Mesenteric fat pad (tissue), 1 donor: Measurements from ENCODE around the gene ELAPOR1. TPM values are rescaled to one million over a fixed set of nuclear protein-coding genes. Genes with fewer than 3 reads are reported as not detected.
A peak's percentile ranks its signal among the peaks of the same experiment; 100 is the strongest.

Source experiments
- DNase-seq: peaks from one replicate; pipeline ENCODE4 v3.0.0-alpha.2; 2020; ENCODE audit warnings: low spot score
- total RNA-seq: library from RNA; stranded (reverse); fragmentation: NEBNext Ultra II Directional; extraction: Animal tissue kit (Norgen Biotek cat#: 25700); gene quantifications from one replicate; pipeline ENCODE4 v1.2.1, GENCODE V29; 2021
- donor health status: DM: yes; HTN: yes; CAD: no.

Gene ELAPOR1
- total RNA-seq, 1 donor from 2014 or later = 0.26 TPM

DNA sequence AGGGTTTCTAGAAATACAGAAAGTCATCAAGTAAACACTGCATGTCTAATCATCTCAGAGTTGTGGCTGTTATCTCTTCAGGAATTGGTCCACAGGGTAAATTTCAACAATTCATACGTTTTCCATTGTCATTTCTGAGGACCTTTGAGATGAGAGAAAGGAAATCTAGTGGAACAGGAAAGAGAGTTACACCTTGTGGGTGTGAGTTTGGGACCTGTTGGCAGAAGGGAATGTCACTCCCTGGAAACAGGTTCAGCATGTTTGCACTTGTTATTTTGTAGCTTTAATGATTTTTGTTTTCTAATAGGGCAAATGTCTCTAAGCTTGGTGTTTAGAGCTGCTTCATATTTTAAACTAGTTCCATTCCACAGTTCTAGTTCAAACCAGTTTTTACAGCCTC is 17.8 kb upstream of the ELAPOR1 start:
- no peak for DNase-seq

DNA sequence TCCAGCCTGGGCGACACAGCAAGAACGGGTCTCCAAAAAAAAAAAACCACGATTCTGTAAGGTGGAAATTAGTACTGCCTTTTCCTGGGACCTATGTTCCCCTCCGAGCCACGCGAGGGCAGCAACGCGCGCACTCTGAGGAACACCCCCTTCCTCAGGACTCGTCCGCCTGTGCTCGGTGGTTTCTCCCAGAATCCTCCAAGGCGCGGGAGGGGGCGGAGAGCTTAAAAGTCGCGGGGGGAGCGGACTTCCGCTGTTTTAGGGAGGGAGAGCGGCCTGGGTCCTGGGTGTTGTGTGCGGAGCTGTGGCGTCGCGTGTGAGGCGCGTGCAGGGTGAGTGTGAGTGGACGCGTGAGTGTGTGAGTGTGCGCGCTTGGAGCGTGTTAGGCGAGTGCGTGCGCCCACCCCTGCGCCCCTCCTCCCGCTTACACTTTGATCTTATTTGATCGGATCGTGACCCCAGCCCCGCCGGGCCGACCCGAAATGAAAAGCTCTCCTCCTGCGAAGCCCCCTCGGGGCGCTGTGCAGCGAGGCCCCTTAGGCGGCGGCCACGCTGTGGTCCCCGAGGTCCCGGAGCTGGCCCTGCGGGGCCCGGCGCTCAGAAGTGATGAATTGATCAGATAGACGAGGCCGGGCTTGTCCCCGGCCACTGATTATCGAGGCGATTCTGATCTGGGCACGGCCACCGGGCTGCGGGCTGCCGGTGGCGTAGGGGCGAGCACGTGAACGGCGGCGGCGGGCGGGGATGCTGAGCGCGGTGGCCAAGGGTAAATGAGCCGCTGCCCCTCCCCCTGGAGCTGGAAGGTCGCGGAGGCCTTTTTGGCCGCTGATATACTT is 13.8 kb upstream of the ELAPOR1 start:
- DNase-seq = peak; percentile 98

DNA sequence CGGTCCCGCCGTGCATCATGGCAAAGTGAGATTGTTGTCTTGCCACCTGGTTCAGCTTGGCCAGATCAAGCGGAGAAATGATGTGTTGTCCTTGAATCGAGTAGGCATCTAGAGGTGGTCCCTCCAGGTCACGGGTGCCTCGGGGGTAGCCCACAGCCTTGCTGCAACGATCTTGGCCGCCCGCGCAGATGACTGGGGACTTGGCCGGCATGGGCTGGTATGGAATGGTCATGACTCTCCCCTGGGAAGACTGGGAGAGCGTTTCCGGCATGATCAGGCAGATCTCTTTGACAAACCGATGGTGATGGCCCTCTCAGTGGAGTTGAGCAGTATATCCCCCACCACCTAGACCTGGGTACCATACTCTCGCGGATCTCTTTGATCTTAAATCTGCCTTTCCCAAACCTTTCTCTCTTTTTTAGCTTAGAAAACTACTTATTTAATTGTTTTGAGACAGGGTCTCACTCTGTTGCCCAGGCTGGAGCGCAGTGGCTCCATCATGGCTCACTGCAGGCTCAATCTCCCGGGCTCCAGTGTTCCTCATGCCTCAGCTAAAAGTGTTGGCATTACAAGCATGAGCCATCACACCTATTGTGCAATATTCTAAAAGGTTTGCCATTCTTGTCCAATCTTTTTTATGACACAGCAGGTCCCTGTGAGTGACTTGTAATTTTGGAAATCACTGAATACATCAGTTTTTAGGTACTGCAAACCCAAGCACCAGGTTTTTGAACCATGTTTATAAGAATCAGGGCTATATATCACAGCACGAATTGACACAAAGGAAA is 9.4 kb upstream of the ELAPOR1 start:
- no peak for DNase-seq

DNA sequence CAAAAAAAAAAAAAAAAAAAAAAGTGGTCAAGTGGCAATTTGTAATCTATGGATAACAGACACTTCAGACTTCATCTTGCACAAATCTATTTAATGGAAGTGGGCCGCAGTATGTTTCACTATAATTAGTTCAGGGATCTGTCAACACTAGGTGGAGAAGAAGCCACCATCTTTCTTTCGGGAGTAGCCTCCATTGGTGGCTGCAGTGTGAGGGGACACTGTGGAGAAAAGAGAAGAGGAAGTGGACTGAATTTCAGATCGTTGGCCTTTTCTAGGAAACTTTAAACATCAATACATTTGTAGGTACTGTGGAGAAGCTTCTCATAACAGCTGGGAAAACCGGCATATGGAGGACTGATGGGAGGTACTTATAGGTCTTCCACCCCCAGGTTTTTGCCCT is 8.0 kb upstream of the ELAPOR1 start:
- DNase-seq = no peak

DNA sequence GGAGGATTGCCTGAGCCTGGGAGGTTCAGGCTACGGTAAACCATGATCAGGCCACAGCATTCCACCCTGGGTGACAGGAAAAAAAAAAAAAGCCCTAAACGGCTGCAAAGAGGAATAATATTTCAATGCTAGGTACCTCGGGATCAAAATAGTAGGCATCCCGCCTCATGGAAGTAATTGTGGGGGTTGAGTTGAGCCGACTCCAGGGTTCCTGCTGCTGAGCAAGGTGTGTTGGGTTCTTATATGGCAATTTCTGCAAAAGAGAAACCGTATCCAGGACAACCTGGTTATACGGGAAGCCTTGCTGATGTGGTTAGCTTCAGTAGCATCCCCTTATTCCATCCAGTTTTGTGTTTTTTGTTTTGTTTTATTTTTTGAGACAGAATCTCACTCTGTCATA is 6.1 kb upstream of the ELAPOR1 start:
- DNase-seq = no peak

DNA sequence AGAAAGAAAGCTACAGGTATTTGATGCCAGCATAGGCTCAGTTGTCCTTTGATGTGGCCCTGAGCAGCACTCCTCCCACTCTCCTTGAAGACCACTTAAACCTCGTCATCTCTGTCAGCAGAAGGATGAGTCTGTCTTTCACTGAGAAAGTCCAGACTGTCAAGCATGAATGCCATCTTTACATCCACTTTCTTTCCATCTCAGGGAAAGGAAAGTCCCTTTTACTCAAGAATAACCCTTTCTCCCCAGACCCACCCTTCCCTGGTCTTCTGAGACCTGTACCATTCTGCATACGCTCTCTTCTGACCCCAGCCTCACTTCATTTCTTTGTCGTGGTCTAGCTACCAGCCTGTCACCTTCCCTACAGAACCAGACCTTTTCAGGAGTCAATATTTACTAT is 4.0 kb upstream of the ELAPOR1 start:
- no peak for DNase-seq

DNA sequence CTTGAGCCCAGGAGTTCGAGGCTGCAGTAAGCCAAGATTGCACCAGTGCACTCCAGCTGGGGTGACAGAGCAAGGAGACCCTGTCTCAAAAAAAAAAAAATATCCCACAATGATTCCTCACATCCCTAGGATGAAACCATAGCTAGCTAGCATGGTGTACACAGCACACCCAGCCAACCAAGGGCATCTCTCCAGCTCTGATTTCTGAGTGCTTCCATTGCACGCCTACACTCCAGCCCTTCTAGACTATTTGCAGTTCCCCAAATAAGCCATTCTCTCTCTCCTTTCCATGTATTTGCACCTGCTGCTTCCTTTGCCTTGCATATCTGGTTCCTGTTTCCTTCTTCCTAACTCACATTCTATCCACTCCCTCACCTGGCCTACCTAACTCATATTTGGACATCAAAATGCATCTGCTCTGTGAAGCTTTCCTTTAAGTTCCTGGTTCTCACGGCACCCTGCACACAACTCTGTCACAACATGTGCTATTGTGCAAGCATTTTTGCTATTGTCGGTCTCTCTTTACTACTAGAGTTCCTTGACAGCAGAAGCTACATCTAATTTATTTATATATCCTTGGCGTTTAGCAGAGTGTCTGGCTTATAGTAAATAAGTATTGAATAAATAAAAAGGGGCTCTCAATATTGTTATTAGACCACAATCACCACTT is 2.4 kb upstream of the ELAPOR1 start:
- DNase-seq = no peak

DNA sequence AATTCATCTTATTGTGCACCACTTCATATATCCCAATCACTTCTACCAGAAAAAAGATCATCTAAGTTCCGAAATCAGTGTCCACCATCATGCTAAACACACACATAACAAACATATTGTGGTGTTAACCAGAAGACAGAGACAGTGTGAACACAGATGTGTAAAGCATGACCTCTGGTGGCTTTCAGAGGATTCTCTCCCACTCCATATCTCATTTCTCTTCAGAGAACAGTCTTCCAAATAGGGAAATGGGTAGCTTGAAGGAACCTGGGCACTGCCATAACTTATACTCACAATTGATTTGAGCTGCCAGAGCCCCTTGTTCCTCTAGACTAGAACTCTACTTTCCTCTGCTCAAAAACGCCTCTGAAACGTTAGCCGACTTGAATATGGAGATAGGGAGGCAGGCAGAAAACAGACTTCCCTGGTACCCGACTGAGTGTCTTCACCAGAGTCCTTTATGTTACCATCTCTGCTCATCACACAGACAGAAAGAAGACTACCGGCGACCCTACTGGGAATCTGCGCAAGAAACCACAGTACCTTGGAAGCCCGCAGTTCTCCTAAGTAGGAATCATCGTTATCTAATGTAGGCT is 1.8 kb upstream of the ELAPOR1 start:
- no peak for DNase-seq

DNA sequence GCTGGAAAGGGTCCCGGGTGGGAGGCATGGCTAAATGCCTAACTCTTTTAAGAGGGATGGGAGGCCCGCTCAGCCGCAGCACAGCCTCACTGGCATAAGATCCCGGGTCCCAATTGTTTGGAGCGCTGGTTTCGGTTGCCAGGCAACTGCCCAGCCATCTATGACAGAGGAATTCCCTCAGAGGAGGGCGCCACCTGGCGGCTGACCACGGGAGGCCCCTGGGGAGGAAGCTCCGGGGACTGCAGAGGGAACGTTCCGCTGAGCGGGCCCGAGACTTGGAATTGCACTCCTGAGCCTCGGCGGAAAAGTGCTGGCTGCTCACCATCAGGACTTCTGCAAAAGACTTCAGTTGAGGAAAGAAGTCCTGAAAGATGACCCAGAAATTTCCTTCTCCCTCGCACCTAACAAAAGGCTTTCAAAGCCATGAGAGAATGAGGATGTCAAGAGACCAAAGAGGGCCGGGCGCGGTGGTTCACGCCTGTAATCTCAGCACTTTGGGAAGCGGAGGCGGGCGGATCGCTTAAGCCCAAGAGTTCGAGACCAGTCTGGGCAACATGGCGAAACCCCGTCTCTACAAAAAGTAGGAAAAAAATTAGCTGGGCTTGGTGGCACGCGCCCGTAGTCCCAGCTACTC is 1.1 kb upstream of the ELAPOR1 start:
- peak; percentile 99 for DNase-seq

DNA sequence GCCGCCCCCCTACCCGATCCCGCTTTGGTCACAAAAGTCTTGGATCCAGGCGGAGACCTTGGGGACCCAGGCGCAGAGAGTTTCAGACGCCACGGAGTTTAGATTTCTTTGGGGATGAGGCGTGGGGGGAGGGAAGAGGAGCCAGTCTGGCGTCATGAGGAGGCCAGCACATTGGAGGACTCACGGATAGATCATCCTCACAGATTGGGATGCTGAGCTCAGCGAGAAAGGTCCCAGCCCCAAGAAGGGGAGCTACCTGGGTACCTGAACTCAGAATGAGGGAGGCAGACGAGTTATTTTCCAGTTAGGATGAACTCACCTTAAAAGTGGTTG is 393 bp downstream of the ELAPOR1 start:
- DNase-seq = no peak

DNA sequence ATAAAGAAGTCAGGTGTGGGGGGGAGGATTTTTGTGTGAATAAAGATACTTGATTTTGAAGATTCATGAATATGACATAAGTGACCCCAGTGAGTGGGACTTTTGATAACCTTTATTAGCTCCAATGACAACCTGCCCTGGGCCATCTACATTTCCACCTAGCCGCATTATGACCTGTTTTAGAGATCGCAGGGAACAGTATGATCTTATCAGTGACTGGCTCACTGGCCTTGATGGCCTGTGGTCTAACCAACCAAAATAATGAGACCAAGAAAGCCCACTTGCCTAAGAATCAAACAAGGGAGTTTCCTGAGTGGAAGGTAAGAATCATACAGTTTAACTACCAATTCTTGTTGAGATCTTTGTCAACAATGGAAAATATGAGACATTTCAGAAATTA is 1.8 kb downstream of the ELAPOR1 start:
- DNase-seq = no peak

DNA sequence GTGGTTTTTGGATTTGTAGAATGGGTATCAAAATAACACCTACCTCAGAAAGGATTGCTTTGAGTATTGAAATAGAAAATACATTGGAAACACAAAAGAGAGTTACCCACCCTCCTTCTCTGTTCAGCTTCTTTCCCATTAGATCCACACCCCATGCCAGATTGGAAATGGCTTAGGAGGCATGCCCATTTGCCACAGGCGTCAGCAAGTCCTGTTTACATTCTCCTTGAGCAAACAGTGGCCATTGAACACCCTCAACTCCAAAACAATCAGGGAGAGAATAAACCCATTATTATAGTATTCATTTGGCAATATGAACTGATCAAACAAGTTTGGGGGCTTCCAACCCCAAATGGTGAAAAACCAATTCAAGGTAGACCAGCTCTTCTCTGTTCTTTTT is 2.4 kb downstream of the ELAPOR1 start:
- DNase-seq = no peak

DNA sequence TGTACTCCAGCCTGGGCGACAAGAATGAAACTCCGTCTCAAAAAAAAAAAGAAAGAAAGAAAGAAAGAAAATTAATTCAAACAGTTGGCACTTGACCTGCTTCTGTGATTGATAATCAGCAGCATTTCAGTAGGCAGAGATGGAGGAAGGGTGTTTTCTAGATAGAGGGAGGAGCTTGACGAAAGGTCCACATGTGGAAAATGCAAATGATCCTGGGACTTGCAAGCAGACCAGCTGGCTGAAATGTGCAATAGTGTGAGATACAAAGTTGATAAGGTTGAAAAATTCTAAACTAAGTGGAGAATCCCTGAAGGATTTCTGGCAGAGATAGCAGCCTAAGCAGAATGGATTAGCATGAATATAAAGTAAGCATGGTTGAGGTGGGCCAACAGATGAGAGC is 4.2 kb downstream of the ELAPOR1 start:
- no peak for DNase-seq

DNA sequence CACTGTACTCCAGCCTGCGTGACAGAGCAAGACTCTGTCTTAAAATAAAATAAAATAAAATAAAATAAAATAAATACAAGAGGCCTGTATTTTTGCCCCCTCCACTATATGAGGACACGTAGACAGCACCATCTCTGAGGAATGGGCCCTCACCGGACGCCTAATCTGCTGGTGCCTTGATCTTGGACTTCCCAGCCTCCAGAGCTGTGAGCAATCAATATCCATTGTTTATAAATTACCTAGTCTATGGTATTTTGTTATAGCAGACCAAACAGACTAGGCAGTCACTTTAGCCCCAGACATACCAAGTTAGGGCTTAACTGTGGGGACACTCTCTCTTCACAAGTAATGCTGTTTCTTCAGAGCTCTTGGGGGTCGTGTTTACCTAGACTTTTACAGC is 6.4 kb downstream of the ELAPOR1 start:
- DNase-seq = no peak

DNA sequence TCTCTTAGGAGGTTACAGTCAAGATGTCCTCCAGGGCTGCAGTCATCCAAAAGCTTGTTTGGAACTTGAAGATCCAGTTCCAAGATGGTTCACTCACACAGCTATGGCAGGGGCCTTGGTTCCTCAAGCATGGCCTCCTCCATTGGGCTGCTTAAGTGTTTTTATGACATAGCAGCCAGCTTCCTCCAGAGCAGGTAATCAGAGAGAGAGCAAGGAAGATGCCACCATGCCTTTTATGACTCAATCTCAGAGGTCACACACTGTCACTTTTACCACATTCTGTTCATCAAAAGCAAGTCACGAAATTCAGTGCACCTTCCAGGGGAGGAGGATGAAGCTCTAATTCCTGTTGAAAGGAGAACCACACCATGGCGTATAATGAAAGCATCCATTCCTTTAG is 17.1 kb downstream of the ELAPOR1 start:
- no peak for DNase-seq

DNA sequence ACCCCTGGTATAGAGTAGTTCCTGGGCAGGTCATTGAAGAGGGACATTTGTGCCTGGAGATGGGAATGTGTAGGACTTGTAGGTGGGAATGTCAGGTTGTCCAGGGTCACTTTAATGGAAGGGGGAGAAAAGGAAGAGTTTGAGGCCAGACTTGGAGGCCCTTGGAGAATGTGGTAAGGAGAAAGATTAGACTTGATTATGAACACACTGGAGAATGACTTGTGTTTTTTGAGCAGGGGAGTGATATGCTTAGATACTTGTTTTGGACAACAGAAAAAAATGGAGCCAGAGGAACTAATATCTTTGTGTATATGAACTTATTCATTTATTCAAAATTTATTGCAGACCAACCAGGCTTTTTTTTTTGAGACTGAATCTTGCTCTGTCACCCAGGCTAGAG is 17.9 kb downstream of the ELAPOR1 start:
- no peak for DNase-seq

DNA sequence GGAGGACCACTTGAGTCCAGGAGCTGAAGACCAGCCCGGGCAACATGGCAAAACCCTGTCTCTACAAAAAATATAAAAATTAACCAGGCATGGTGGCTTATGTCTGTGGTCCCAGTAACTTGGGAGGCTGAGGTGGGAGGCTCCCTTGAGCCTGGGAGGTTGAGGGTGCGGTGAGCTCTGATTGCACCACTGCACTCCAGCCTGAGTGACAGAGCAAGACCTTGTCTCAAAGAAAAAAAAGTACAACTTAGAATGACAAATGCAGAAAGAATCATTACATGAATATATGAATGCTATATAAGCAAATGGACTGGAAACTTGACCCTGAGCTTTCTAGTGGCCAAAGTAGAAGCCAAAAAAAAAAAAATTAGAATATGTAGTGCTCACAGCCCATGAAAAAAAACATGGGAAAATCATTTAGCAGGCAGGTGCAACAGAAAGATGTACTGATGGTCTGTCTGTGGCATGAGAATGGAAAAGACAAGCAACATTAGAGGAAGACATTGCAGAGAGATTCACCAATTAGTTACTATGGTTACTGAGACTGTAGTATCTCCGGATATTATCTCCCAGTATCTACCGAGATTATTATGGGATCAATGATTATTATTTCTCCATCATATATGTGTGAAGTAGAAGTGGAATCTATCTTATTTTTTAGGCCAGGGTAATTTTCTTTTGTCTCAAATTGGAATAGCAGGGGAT is 19.2 kb downstream of the ELAPOR1 start:
- DNase-seq = no peak

DNA sequence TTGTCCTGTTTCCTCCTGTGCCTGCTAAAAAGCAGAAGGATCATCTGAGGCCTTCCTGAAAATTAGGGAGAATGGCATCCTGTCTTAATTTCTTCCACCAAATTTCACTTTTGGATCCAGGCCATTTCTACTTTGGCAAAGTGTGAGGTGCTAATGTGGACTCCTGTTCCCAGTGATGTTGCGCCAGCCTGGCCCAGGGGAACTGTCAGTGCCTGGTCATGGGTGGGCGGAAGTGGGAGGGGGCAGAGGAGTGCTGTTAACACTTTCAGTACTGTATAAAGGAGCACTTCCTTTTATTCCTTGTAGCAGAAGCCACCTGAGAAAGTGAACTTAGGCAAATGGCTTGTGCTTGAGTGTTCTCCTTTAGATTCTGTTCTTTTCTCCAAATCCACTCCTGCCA is 19.9 kb downstream of the ELAPOR1 start:
- DNase-seq = no peak

DNA sequence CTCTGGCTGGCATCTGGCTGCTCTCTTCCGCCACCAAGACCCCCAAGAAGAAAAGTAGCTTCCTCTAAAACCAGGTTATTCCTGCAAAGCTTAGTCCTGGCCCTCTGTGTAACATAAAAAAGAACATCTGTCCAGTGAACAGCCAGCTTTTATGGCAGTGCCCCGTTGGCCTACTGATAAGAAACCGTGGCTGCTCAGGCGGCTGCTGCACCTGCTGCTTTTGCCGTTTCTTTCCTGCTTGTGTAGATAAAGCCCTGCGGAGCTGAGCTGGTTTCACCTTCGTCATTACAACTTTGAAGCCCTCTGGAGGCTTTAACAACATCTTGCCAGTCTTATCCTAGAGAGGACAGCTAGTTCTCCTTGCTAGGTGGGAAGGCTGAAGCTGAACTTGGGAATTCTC is 20.5 kb downstream of the ELAPOR1 start:
- DNase-seq = no peak

DNA sequence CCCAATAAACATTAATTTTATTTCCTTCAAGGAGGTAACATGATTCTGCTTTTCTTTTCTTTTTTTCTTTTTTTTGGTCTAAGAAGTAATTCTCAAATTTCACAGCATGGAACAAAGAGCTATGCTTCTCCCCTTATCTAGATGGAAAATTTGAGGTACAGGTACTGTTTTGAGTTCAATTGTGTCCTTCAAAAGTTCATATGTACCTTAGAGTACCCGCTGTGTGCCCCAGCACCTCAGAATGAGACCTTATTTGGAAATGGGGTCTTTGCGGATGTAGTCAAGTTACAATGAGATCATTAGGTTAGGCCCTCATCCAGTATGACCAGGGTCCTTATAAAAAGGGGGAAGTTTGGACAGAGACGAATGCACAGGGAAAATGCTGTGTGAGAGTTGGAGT is 22.0 kb downstream of the ELAPOR1 start:
- DNase-seq = no peak

DNA sequence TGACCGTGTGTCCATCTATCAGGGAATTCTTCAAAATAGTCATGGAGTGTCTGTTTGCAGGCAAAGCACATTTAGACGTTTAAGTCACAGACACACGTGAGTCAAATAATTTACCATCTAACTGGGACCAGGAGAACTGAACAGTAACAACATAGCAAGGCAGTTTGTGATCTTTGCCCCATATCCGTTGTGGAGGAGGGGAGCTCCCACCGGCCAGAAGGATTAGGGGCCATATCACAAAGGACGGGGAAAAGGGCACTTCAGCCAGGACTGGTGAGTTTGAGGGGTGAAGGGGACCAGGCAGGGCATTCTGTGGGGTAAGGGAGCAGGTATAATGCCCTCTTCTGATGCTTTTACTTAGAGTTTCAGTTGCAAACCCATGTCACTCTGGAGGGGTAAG is 22.9 kb downstream of the ELAPOR1 start:
- DNase-seq = no peak
